22Rv1 (cell line): ENCODE measurements around the gene MYPOP.

Source experiments
- ZFX ChIP-seq: fragments of 450-650 bp; IDR thresholded peaks from 2 replicates; pipeline ENCODE4 v1.6.1; 2017; ENCODE audit warnings: antibody characterized with exemption, borderline replicate concordance
- TF ChIP-seq, protein P1 (sequence below): fragments of 450-650 bp; IDR thresholded peaks from 2 replicates; pipeline ENCODE4 v1.5.1; 2017; ENCODE audit warnings: mild to moderate bottlenecking

DNA sequence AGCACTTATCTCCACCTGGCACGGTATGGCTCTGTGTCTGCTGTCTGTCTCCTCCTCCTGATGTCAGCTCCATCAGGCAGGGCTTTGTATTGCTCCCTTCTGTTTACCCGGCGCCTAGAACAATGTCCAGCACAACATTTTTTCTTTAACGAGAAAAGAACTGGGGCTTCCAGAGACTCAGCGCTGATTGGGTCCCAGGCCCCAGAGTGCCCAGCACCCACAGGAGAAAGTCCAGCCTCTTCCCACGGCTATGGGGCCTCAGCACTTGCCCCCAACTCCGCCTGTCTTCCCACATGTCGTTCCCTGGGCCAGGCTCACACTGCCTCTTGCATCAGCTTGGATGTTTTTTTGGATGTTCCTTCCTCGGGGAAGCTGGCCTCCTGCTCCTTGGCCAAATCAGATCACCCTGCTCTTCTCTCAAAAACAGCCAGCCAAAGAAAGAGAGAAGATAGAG, 6.9 kb downstream of the MYPOP start:
- no peak for TF ChIP-seq ZFX
- TF ChIP-seq, protein P1, sequence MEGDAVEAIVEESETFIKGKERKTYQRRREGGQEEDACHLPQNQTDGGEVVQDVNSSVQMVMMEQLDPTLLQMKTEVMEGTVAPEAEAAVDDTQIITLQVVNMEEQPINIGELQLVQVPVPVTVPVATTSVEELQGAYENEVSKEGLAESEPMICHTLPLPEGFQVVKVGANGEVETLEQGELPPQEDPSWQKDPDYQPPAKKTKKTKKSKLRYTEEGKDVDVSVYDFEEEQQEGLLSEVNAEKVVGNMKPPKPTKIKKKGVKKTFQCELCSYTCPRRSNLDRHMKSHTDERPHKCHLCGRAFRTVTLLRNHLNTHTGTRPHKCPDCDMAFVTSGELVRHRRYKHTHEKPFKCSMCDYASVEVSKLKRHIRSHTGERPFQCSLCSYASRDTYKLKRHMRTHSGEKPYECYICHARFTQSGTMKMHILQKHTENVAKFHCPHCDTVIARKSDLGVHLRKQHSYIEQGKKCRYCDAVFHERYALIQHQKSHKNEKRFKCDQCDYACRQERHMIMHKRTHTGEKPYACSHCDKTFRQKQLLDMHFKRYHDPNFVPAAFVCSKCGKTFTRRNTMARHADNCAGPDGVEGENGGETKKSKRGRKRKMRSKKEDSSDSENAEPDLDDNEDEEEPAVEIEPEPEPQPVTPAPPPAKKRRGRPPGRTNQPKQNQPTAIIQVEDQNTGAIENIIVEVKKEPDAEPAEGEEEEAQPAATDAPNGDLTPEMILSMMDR: no peak
